Measurements from ENCODE around the gene FBXW9.

DNA sequence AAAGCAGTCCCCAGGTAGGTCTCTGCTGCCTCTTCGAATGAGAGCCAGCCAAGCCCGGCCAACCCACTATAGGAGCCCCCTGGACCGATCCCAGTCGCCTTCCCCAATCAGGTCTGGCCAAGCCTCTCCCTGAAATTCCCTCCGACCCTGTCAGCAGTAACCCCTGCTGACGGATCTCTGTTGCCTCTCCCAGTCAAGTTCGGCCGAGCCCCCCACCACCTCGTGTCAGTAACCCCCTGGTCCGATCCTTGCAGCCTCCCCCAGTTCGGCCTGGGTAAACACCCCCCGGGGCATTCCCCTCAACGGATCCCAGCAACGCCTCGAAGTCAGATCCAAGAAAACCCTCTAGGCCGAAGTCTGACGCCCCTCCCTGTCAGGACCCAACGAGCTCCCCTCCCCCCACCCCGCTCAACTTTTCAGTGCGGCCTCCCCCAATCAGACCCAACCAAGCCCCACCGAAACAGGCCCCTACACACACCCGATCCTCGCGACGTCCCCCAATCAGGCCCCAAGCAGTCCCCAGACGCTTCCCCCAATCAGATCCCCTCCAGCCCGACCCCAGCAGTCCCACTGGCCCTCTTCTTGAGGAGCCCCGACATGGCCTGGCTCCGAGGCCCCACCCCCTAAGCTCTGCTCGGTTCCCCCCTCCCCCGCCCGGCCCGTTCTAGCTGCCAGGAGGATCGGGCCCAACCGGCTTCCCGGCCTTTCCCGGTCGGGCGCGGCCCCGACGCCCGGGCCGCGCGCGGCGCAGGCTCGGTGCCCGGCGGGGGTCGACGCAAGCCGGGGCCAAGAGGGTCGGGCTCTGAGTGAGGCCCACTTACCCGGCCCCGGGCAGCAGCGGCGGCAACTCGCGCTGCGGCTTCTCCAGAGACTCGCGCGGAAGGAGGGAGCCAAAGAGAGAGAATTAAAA is 25.5 kb upstream of the FBXW9 start:
- TF ChIP-seq, protein P1, sequence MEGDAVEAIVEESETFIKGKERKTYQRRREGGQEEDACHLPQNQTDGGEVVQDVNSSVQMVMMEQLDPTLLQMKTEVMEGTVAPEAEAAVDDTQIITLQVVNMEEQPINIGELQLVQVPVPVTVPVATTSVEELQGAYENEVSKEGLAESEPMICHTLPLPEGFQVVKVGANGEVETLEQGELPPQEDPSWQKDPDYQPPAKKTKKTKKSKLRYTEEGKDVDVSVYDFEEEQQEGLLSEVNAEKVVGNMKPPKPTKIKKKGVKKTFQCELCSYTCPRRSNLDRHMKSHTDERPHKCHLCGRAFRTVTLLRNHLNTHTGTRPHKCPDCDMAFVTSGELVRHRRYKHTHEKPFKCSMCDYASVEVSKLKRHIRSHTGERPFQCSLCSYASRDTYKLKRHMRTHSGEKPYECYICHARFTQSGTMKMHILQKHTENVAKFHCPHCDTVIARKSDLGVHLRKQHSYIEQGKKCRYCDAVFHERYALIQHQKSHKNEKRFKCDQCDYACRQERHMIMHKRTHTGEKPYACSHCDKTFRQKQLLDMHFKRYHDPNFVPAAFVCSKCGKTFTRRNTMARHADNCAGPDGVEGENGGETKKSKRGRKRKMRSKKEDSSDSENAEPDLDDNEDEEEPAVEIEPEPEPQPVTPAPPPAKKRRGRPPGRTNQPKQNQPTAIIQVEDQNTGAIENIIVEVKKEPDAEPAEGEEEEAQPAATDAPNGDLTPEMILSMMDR (IDR thresholded peaks at IDR 0.05) = no peak
- TF ChIP-seq POLR2A (IDR thresholded peaks at IDR 0.05) (no peak), EP300 (IDR thresholded peaks at IDR 0.05) (no peak)
